ENCODE measurements around the gene PPT1. TPM values are rescaled to one million over a fixed set of nuclear protein-coding genes. Genes with fewer than 3 reads are reported as not detected.

Gene PPT1
- total RNA-seq, 1 donor from 2014 or later, result 94.0 TPM

DNA sequence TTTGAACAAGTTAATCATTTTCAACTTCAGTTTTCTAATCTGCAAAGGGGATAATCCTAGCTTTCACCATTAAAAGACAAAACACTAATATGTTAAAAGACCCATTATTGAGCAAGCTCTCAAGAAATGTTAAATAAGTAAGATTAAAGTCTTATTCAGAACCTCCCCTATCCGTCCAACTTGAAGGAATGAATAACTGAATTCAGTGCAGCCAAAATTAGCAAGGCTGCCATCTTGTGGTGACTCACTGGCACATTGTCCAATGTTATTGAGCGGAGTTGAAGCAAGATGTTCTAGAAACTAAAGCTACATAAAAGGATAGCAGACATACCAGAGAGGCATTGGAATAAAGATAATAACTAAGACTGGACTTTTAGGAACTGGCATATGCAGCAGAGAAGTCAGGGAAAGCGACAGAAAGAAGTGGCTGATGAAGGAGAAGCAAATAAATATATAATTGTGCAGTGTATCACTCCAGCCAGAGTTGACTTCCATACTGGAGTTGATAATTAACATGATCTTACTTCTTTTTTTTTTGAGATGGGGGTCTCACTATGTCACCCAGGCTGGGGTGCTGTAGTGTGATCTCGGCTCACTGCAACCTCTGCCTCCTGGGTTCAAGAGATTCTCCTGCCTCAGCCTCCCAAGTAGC is 64.7 kb downstream of the PPT1 start:
- no peak for DNase-seq (ENCODE audit: low spot score)

- DNase-seq (ENCODE audit: low spot score), result no peak
Measured at GRCh38 chr1:40030528-40031135, 66.4 kb downstream of the PPT1 start.

DNA sequence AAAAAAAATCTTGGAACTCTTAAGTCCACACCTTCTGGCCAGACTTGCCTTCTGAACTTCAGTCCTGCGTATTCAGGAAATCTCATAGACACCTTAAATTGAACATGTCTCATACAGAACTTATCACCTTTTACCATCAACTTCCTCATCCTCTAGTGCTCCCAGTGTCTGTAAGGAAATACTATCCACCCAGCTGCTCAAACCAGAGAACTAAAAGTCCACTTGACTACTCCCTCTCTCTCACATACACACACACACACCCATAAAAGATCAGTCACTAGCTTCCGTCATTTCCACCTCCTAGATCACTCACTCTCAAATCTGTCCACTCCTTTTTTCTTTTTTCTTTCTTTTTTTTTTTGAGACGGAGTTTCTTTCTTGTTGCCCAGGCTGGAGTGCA is 67.4 kb downstream of the PPT1 start:
- no peak for DNase-seq (ENCODE audit: low spot score)

DNA sequence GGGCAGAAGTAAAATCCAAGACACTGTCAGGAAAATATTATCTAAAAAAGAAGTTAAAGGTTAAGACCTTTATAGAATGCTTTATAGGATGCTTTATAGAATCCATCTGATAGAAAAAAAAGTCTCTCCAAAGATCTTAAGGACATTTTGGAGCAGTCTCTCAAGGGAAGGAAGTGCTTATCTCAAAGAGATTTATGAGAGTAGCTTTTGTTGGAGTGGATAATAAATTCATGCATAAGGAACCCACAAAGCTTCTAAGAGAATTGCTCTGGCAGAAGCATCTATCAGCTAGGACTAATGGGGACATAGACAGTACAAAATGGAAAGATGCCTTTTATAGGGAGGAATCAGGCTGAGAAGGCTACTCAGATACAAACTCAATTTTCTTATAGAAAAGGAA is 69.4 kb downstream of the PPT1 start:
- no peak for DNase-seq (ENCODE audit: low spot score)

GRCh38 chr1:40024671-40025070 is 72.4 kb downstream of the PPT1 start:
- DNase-seq (ENCODE audit: low spot score), result no peak

DNA sequence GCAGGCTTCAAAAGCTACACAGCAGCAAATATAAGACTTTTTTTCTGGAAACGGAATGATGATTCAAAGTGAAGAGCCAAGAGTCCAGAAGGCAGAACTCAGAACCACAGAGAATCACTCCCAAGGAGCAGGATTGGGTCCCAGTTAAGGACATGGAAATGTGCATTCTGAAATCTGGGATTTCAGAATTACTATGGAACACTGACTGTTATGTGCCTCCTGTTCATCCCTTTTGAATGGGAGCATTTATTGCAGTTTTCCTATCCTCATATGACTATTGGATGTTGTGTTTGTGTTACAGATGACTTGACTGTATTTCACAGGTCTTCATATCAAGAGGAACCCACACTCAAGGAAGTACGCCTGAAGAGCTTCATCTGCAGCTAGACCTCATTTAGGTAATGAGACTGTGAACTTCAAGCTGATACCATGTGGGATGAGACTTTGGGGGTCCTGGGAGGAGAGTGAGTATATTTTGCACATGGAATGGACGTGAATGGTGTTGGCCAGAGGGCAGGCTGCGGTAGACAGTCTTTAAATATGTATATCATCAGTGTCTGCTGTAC is 73.6 kb downstream of the PPT1 start:
- no peak for DNase-seq (ENCODE audit: low spot score)

Other genes with a start within 250 kb of the PPT1 start
- gene TRIT1, start 213.7 kb downstream of the PPT1 start, total RNA-seq, result 12.1 TPM
- gene MYCL, start 195.3 kb downstream of the PPT1 start, total RNA-seq, result 0.32 TPM
- 8.0 TPM for gene MFSD2A, start 142.1 kb downstream of the PPT1 start, total RNA-seq
- 381 TPM for gene CAP1, start 56.5 kb downstream of the PPT1 start, total RNA-seq
- gene RLF, start 64.1 kb upstream of the PPT1 start, total RNA-seq, result 13.1 TPM
- not detected for gene TMCO2, start 150.7 kb upstream of the PPT1 start, total RNA-seq
- gene ZMPSTE24, start 161.0 kb upstream of the PPT1 start, total RNA-seq, result 41.3 TPM
- 0.48 TPM for gene COL9A2, start 220.0 kb upstream of the PPT1 start, total RNA-seq